ENCODE results near the gene TAF4.
"Not testable (repeated sequence)": the region's sequence is repeated elsewhere in the genome, so short reads cannot be mapped to it uniquely, and the experiment has no call there.

The TAF4 gene

GRCh38 chr20:61976644-61977418 is 88.8 kb downstream of the TAF4 start:
- peak; percentile 85 for DNase-seq

- DNase-seq = no peak
Measured at GRCh38 chr20:61976263-61976643, 89.4 kb downstream of the TAF4 start.

DNA sequence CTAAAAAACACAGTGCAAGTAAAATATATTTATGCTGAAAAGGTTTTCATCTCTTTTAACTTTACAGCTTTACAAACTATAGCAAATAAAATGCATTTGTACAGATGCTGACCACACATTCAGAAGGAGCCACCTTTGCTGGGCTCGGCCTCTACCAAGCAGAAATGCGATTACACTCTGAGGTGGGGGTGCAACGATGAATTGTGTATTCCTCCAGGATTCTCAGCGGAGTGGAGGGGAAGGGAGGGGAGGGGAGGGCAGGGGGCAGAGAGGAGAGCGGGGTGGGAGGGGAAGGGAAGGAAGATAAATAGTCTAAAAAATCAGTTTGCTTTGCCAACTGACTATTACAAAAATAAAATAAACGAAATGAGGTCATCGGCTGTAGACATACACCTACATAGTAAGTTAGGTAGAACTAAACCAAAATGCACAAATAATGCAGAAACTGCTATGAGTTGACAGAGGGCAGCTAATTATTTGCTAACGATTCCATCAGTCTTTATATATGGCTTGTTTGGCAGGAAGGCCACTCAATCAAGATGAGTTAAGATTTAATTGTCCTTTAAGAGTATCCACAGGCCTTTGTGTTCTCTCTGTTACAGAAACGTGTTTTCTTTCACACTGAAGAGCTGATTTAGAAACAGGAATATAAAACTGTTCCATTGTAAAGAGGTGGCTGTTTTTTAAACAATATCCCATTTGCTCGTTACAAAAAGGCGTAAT is 90.1 kb downstream of the TAF4 start:
- peak; percentile 23 for DNase-seq

- DNase-seq = peak; percentile 75
Measured at GRCh38 chr20:61974357-61974665, 91.4 kb downstream of the TAF4 start.

DNA sequence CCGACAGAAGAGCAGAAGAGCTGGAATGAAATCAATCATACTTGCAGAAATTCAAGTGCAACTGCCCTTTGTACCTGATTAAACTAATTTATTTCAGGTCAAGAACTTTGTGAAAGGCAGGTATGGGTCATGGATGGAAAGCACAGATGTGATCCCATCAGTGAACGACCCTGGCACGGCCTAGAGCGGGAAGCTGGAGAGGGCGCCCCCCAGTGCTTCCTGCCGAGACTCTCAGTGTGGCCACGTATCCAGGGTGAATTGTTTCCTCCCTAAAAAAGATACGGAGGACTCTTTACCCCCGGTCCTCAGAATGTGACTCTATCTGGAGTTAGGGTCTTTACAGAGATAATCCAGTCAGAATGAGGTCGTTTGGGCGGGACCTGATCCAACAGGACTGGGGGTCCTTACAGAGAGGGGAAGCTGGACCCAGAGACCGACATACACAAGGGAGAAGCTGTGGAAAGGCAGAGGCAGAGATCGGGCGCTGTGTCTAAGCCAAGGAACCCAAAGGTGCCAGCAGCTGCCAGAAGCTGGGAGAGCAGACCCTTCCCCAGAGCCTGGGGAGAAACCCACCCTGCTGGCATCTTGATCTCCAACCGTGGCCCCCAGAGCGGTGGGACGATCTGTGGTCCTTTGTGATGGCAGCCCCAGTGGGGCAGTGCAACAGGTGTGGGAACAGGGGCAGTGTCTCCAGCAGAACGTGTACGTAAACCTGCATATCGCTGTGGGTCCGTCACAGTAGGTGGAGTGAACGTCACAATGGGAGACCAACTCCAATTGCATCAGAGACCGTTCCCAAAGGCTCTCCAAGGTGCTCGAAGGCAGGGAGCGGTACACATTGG is 91.9 kb downstream of the TAF4 start:
- no peak for DNase-seq

DNA sequence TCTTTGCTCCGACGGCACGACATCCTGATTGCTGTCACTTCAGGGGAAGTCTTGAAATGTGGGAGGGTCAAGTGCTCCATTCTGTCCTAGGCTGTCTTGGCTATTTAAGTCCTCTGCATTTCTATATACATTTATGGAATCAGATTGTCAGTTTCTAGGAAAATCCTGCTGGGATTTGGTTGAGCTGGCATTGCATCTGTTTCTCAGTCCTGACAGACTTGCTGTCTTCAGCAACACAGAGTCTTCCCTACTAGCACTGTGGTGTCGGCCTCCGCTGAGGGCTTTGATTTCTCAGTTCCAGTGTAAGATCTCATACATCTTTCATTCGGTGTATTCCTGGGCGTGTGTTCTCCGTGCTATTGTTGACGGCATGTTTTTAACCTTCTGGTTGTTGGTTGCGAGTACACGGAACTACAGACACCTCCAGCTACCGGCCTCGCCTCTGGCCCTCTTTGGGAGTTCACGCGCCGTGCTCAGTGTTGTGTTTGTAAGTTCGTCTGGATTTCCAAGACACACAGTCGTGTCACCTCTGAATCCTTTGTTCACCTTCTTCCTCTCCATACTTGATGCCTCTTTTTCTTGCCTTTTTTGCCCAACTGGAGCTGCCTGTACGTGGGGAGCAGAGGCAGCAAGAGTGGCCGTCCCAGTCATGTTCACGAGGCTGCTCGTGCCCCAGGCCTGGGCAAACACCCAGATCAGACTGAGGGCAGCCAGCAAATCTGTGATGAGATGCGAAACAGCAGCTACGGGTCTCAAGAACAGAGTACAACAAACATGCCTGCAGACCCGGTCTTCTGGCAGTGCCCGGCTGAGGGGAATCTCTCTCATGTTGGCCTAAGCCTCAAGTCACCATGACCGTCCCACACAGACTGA is 92.8 kb downstream of the TAF4 start:
- DNase-seq = no peak

- DNase-seq = not testable (repeated sequence)
Measured at GRCh38 chr20:61971595-61971994, 94.1 kb downstream of the TAF4 start.

DNA sequence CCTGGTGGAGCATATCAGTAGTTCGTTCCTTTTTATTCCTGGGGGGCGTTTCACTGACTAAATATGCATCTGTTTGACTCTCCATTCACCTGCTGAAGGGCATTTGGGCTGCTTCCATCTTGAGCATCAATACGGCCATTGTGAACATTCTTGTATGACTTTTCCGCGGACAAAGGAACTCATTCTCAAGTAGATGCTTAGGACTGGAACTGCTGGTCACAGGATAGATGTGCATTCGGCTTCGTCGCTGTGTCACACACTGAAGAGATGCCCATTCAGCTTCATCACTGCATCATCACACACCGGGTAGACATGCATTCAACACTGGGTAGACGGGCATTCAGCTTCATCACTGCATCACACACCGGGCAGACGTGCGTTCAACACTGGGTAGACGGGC is 95.3 kb downstream of the TAF4 start:
- no peak for DNase-seq

DNA sequence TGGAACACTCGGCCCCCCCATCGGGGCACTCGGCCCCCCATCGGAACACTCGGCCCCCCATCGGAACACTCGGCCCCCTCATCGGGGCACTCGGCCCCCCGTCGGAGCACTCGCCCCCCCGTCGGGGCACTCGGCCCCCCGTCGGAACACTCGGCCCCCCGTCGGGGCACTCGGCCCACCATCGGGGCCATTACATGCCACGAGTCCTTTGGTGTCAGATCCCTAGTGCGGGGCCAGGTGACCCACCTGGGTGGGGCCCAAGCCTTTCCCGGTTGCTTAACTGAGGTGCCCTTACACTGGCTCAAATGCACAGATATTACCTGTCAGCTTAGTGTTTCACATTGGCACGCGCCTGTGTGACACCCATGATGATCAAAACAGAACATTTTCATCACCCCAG is 95.9 kb downstream of the TAF4 start:
- DNase-seq = no peak

- no peak for DNase-seq
Measured at GRCh38 chr20:61968932-61969331, 96.7 kb downstream of the TAF4 start.

- DNase-seq = no peak
Measured at GRCh38 chr20:61968036-61968810, 97.5 kb downstream of the TAF4 start.

DNA sequence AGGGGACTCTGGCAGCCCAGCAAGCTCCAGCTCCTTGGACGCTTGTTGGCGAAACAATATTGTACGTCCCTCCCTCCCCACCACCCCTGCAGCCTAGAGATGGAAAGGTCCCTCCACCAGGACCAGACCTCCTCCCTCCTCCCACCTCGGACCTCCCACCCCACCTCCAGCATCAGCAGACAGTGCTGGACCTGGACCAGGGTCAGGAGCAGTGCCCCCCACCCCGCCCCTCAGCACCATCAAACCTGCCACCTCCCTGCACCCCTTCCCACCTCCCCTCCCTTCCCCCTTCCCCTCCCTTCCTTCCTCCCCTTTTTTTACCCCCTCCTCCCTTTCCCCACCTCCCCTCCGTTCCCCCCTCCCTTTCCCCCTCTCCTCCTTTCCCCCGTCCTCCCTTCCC is 98.4 kb downstream of the TAF4 start:
- no peak for DNase-seq

GRCh38 chr20:61966492-61967244 is 99.0 kb downstream of the TAF4 start:
- DNase-seq = no peak

DNA sequence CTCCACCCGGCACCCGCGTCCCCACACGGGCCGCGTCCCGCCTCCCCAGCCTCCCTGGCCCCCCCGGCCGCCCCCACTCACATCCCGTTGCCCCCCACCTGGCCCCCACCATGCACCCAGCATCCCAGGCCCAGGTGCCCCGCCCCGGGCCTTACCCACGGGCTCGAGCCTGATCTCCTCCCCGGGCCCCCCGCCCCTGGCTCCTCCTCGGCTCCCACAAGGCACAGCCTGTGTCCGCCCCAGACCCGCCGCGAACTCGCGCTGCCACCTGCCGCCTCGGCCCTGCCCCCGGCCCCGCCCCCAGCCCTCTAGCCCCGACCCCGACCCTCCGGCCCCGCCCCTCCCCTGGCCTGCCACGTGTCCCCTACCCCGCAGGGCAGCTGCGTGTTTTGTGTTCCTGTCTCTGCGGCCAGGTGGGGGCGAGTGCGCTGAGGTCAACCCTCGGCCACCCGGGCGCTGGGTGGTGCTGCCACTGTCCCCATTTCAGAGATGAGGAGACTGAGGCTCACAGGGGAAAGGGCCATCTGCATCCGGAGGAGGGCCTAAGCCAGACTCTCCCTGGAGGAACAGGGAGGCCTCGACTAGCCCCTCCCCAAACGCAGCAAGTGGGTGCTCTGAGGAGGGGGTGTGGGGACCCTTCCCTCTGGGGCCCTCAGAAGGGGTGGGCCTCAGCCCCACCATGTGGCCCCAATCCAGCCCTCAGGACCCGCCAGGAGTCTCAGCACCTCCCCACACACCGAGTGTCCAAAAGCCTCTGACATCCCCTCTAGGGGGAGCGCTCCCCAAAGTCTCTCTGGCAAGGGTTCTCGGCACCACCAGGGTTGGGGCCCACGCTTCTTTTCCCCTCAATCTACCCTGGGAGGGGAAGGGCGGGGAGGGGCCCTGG is 99.8 kb downstream of the TAF4 start:
- DNase-seq = peak; percentile 44

DNA sequence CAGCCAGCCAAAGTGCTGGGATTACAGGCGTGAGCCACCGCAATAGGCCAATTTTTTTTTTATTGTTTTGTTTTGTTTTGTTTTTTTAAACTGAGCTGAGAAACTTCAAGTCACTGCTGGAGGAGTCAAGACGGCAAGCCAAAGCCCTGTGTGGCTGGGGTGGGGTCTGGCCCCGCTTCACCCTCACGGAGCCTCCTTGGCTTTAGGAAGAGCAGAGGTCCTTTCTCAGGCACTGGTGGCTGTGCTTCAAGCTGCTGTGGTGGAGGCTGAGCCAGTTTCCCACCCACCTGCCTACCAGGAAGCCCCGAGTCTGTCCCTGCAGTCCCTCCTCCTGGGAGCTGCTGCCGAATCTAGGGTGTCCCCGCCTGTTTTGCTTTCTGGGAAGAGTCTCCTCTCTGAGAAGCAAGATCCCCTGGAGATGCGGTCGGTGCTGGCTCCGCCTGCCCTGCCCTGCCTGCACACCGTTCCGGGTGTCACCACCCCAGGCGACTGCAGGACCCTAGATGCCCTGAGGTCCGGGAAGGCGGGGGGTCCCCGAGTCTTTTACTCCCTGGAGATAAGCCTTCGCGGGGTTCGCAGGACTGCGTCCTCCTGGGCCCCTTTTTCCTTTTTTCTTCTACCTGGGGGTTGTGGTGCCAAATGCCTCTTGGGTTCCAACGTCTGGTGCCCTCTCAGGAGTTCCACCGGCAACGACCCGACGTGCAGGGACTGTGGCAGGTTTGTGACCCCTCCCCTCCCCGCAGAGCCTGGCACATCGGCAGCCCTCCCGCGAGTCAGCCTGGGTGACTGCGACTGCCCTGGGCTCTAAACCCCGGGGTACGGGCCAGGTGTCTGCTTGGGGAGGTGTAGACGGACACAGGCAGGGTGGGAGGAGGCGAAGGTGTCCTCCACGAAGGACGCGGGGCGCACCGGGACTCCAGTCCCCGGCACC is 100.7 kb downstream of the TAF4 start:
- no peak for DNase-seq

GRCh38 chr20:61963885-61964674 is 101.6 kb downstream of the TAF4 start:
- DNase-seq = no peak

GRCh38 chr20:61963149-61963548 is 102.5 kb downstream of the TAF4 start:
- DNase-seq = no peak

GRCh38 chr20:61960836-61961235 is 104.8 kb downstream of the TAF4 start:
- DNase-seq = no peak
